Prostate gland (tissue), 2 donors: Measurements from ENCODE around the gene ATP6V1B1. TPM values are rescaled to one million over a fixed set of nuclear protein-coding genes. Genes with fewer than 3 reads are reported as not detected.

ENCODE experiments used
- DNase-seq: peaks from one replicate; pipeline ENCODE4 v3.0.0-alpha.2; 2019; ENCODE audit warnings: low spot score
- H3K27ac ChIP-seq, 2 donors: fragments of 200-600 bp; sonication (generic); 2 replicates each; pipeline ENCODE4 v1.5.1; 2017 to 2019
- H3K27me3 ChIP-seq: fragments of 200-600 bp; sonication (generic); replicated peaks from 2 replicates; pipeline ENCODE4 v1.5.1; 2019; ENCODE audit not compliant: insufficient read depth
- H3K36me3 ChIP-seq, 2 donors: fragments of 200-600 bp; sonication (generic); 1 replicate in 1 of 2; 2 replicates in 1 of 2; pipeline versions ENCODE4 v1.5.1 to v1.8.1; 2017 to 2019
- H3K4me1 ChIP-seq: fragments of 200-600 bp; sonication (generic); replicated peaks from 2 replicates; pipeline ENCODE4 v1.5.1; 2019
- H3K4me3 ChIP-seq, 2 donors: fragments of 200-600 bp; sonication (generic); 2 replicates each; pipeline ENCODE4 v1.5.1; 2017 to 2019
- H3K9me3 ChIP-seq: fragments of 200-600 bp; sonication (generic); 2 replicates; pipeline ENCODE4 v1.5.1; 2017
- CTCF ChIP-seq, 4 experiments: fragments of 200-600 bp in 2 of 4; fragments of 450-650 bp in 2 of 4; sonication (generic) in 2 of 4; IDR thresholded peaks; 1 replicate in 3 of 4; 2 replicates in 1 of 4; pipeline ENCODE4 v1.5.1; 2016 to 2019; ENCODE audit warnings: antibody characterized with exemption in 4 of 4, mild to moderate bottlenecking in 2 of 4, moderate library complexity in 2 of 4
- POLR2A ChIP-seq: fragments of 450-650 bp; IDR thresholded peaks from one replicate; pipeline ENCODE4 v1.6.1; 2016; ENCODE audit warnings: antibody characterized with exemption, mild to moderate bottlenecking
- POLR2AphosphoS5 ChIP-seq: sonication (generic); formaldehyde crosslinking; IDR thresholded peaks from one replicate; pipeline ENCODE4 v1.6.1; 2017; ENCODE audit warnings: antibody characterized with exemption
- WGBS: methylation state at CpG from one replicate; pipeline ENCODE4 v1.1.5; 2018; 5-methylcytosine and 5-hydroxymethylcytosine counted together
- intact Hi-C: fragments of 100-400 bp; cut with DNase I; formaldehyde crosslinking; loops from one replicate; pipeline ENCODE4 v1.14.2; 2022
- total RNA-seq, 2 donors: library from RNA; depleted of rRNA; stranded (reverse); fragments of >200 nt; gene quantifications; one replicate each; pipeline ENCODE4 v1.1.0, GENCODE V29; 2016

The ATP6V1B1 gene
- total RNA-seq, 2 donors from 2014 or later: 1.2 TPM; not detected in 1

- TF ChIP-seq POLR2A (no peak), POLR2AphosphoS5 (no peak), CTCF (IDR thresholded peaks at IDR 0.05) (no peak)
- Histone ChIP-seq H3K36me3 (no peaks in the 10 kb centered on the region), H3K4me1 (no peaks in the 10 kb centered on the region), H3K27ac (no peak overlapping the region), H3K4me3 (no peak overlapping the region), H3K27me3 (peaks cover 28% of the 10 kb centered on the region), H3K9me3 (no peaks in the 10 kb centered on the region)
- 25% methylated on average over 16 of the region's 16 CpGs for WGBS
- DNase-seq: no peak
- intact Hi-C loops: no loop called here
Observed at GRCh38 chr2:70898363-70899240, 37.1 kb upstream of the ATP6V1B1 start.

- peaks cover 39% of the 10 kb centered on the region for H3K27me3 ChIP-seq
- 12% methylated on average over 78 of the region's 79 CpGs for WGBS
- H3K27ac ChIP-seq: no peak overlapping the region
Observed at GRCh38 chr2:70901227-70902066, 34.3 kb upstream of the ATP6V1B1 start.

DNA sequence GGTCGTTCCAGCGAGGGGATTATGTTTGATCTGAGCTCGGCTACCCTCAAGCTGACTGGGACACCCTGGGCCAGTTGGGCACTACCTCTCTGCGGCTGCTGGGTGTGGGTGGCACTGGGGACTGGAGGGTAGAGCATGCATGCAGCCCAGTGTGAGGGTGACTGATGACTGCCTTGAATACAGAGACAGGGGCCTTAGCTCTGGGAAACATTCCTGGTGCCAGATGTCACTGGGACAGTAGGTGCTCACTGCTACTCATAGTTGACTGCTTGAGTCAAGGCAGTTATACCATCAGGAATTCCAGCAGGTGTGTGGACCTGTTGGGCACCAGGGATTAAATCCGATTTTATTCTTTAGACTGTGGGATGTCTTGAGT is 33.6 kb upstream of the ATP6V1B1 start:
- Histone ChIP-seq H3K27me3 (peaks cover 43% of the 10 kb centered on the region), H3K27ac (no peak overlapping the region), H3K4me1 (no peaks in the 10 kb centered on the region), H3K9me3 (no peaks in the 10 kb centered on the region), H3K36me3 (no peaks in the 10 kb centered on the region), H3K4me3 (no peak overlapping the region)
- no peak for DNase-seq
- TF ChIP-seq POLR2AphosphoS5: no peak
- no peak for TF ChIP-seq CTCF (IDR thresholded peaks at IDR 0.05)
- TF ChIP-seq POLR2A: no peak
- WGBS: 67% methylated on average over 5 of the region's 5 CpGs
- intact Hi-C loops: no loop called here

More at GRCh38 chr2:70901227-70902066, 34.3 kb upstream of the ATP6V1B1 start:
- intact Hi-C loops: no loop called here
- Histone ChIP-seq H3K36me3 (no peaks in the 10 kb centered on the region), H3K4me1 (no peaks in the 10 kb centered on the region), H3K4me3 (peak overlapping the region; percentile 32 to 41), H3K9me3 (no peaks in the 10 kb centered on the region)
- TF ChIP-seq POLR2A: no peak
- TF ChIP-seq CTCF (IDR thresholded peaks at IDR 0.05): no peak
- no peak for TF ChIP-seq POLR2AphosphoS5
- no peak for DNase-seq

GRCh38 chr2:70902579-70902978 is 33.1 kb upstream of the ATP6V1B1 start:
- 50% methylated on average over 2 of the region's 2 CpGs for WGBS
- H3K27me3 ChIP-seq: peaks cover 43% of the 10 kb centered on the region

More at GRCh38 chr2:70902579-70902978, 33.1 kb upstream of the ATP6V1B1 start:
- H3K9me3 ChIP-seq: no peaks in the 10 kb centered on the region
- intact Hi-C loops: no loop called here
- DNase-seq: no peak
- no peak overlapping the region for H3K27ac ChIP-seq
- H3K4me3 ChIP-seq: no peak overlapping the region
- no peak for TF ChIP-seq CTCF (IDR thresholded peaks at IDR 0.05)
- no peak for TF ChIP-seq POLR2AphosphoS5
- TF ChIP-seq POLR2A: no peak
- H3K36me3 ChIP-seq: no peaks in the 10 kb centered on the region
- no peaks in the 10 kb centered on the region for H3K4me1 ChIP-seq
